GM21526 (cell line): Measurements from ENCODE around the gene HCFC1.

ENCODE experiments used
- ATAC-seq: cut with Tn5 transposase; IDR thresholded peaks from one replicate; pipeline ENCODE4 v1.9.1; 2021; ENCODE audit warnings: moderate library complexity; ENCODE audit not compliant: unreplicated experiment, low FRiP score

Gene HCFC1

GRCh38 chrX:153926858-153927671 lies 44.6 kb downstream of the HCFC1 start:
- peak; percentile 39 for ATAC-seq

DNA sequence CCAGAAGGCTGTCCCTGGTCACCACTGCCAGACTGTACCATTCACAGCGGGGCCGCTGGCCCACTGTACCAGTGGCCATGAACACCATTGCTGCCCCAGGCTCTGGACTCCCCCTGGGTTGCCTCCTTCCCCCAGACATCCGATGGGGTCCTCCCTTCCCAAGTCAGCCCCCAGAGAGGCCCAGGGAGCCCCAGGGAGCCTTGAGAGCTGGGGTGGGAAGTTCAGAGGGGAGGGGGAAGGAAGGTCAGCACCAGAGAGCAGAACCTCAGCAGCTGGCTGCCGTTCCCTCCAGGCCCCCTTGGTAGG lies 45.1 kb downstream of the HCFC1 start:
- ATAC-seq = no peak

DNA sequence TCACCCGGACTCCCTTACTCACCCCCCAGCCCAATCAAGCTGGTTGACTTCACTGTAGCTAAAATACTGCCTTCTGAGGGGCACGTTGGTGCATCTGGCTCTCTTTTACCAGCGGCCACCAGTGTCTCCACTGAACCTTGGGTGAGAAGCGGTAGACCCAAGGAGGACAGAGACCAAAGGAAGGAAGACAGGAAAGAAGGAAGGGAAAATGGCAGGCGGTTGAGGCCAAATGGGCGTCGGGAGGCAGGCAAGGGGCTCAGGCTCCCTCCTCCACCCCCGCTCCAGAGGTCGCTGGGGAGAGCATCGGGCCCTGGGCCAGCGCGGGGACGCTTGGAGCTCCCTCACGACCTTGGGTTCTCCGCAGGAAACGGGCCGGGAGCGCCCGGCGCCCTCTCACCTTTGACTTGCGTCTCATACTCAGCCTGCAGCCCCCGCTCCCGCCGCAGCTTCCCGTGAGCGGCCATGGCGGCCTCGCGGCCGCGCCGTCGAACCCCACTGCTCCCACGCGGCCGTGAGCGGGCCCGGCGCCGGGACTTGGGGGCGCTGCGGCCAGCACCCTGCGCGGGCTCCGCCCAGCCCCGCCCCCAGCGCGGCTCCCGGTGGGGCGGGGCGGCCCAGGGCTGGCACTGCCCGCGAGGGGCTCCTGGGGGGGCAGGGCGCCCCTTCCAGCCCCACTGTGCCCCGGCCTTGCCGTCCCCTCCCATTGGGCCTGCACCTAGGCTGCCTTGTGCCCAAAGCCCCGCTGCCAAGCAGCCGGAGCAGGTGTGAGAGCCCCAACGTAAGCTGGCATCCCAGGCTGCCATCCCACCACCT lies 45.7 kb downstream of the HCFC1 start, which contains the start of gene ARHGAP4:
TSS of gene ARHGAP4 (minus strand) at position 526 of the 813 bp plus-strand sequence. CDS start at position 464, 62 bp downstream.
- no peak for ATAC-seq

GRCh38 chrX:153925387-153925738 lies 46.3 kb downstream of the HCFC1 start:
- no peak for ATAC-seq

- ATAC-seq = no peak
Measured at GRCh38 chrX:153924149-153924861, 47.3 kb downstream of the HCFC1 start.

GRCh38 chrX:153922932-153923857 lies 48.4 kb downstream of the HCFC1 start:
- no peak for ATAC-seq

DNA sequence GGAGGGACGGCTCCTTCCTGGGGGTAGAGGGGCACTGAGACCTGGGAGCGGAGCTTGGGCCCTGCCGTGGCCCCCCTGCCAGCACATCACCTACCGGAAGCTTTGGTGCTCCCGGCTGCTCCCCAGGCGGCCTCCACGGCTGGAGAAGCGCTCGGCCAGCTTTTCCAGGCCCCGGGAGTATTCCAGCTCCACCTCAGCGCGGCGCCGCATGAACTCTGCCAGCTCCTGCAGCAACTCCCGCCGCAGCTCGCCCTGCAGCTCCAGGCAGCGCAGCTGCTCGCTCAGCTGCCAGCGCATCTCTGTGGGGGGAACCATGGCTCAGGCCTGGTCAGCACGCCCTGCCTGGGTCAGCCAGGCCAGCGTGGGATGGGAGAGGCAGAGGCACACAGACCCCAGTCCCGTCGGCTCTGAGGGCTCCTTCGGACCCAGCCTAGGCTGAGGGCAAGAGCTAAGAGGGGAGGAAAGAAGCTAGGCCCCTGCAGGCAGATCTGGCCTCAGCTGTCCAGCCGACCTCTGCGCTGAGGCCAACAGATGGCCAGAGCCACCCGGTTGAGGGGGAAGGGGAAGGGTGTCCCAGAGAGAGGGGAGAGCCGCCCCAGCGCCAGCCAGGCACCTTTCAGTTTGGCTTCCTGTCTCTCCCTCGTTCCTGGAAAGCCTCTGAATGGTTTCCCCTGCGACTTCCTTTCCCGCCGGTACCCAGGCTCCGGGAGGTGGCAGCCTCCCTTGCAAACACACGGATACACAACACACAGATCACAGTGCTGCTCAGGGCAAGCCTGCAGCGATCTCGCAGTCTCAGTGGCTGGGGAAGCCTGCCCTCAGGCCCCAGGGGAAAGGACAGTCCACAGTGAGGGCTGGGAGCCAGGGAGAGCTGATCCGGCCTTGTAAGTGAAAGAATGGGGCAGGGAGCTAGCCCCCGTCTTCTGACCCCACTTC lies 49.8 kb downstream of the HCFC1 start:
- no peak for ATAC-seq

DNA sequence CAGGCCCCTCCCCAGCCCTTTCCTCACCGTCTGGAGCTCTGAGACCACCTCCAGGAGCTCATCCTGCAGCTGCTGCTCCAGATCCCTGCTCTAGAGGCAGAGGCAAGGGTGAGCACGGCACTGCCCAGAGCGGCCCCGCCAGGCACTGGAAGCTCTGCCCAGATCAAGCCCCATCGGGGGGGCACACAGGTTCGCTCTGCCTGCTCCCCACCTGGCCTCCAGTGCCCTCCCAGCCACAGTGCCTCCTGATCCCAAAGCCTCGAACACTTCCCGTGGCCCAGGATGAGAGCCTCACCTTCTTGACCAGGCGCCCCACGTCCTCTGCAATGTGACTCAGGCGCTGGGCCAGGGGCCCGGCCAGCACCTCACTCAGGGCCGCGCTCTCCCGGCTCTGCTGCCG lies 50.5 kb downstream of the HCFC1 start:
- no peak for ATAC-seq

DNA sequence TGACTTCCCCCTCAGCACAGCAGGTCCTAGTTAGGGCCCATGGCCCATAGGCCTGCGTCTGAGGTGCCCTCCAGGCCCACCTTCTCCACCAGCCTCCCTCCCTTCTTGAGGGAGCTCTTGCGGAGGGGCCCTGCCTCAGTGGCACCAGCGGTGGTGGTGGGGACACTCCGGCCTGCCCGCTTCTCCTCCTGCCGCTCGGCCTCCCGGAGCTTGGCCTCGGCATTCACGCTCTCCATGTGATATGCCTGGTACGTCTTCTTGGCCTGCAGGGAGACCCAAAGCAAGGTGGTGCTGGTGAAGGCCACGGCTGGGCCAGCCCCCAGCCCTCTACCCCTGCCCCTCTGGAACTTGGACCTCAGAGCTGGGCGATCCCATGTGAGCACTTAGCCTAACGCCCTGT lies 51.1 kb downstream of the HCFC1 start:
- no peak for ATAC-seq

GRCh38 chrX:153919281-153919680 lies 52.3 kb downstream of the HCFC1 start:
- no peak for ATAC-seq

GRCh38 chrX:153917869-153918268 lies 53.7 kb downstream of the HCFC1 start:
- no peak for ATAC-seq

DNA sequence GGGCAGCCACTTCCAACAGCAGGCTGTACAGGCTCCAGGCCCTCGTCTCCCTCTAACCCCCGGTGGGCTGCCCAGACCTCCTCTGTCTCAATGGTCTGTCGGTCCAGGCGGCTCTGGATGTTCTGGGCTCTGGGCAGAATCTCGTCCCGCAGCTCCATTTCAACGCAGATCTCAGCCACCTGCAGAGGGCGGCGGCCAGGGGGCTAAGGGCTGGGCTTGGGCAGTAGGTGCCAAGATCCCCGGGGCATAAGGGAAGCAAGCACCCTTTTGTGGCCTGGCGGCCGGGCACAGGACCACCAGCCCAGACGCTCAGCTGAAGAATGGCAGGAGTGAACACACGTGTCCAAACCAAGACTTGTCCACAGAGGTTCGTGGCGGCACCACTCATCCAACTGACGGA lies 57.9 kb downstream of the HCFC1 start:
- ATAC-seq = no peak

GRCh38 chrX:153913211-153913610 lies 58.4 kb downstream of the HCFC1 start:
- no peak for ATAC-seq

GRCh38 chrX:153911798-153912197 lies 59.8 kb downstream of the HCFC1 start:
- no peak for ATAC-seq

DNA sequence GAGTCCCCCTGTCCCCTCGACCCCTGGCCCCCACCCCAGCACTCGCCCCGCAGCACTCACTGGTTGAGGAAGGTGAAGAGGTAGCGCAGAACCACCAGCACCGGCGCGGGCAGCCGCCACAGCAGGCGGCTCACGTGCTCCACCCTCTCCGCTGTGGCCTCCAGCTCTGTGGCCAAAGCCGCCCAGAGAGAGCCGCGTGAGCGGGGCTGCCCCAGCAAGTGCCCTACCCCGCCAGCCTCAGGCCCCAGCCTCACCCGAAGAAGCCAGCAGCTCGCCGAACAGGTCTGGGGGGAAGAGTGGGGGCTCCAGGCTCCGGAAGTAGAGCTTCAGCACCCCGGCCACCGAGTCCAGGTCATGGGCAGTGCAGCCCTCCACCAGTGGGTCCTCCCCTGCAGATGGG lies 61.2 kb downstream of the HCFC1 start:
- no peak for ATAC-seq

GRCh38 chrX:153909980-153910360 lies 61.6 kb downstream of the HCFC1 start:
- ATAC-seq = no peak

GRCh38 chrX:153909024-153909979 lies 62.3 kb downstream of the HCFC1 start:
- ATAC-seq = no peak

DNA sequence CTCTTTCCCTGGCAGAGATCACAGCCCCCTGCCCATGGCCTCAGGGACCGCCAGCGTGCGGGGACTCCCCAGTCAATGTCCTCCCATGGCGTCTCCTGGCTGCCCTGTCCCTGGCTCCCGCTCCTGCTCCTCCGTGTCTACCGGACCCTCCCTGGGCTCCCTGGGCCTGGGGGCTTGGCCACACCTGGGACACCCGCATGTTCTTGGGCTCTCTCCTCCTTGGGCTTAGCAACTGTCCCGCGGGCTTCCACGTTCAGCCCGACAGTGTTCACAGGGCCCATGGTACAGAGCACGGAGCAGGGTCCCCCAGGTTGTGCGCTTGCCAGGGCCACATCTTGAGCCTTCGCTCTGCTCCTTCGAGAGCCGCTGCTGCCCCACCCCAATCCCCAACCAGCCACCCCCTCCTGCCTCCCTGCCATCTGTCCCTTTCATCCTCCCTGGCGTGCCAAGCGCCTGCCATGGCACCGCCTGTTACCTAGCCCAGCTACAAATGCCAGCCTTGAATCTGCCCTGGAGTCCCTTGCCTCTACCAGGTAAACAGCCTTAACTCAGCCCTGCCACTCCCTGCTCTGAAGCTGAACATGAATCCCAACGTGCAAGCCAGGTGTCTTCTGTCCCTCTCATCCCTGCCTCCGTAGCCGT lies 63.3 kb downstream of the HCFC1 start:
- ATAC-seq = no peak
